ENCODE results near the gene BPI.
"Not testable (repeated sequence)": the region's sequence is repeated elsewhere in the genome, so short reads cannot be mapped to it uniquely, and the experiment has no call there.

Gene BPI

GRCh38 chr20:38338849-38339520 lies 35.0 kb downstream of the BPI start:
- DNase-seq: no peak

DNA sequence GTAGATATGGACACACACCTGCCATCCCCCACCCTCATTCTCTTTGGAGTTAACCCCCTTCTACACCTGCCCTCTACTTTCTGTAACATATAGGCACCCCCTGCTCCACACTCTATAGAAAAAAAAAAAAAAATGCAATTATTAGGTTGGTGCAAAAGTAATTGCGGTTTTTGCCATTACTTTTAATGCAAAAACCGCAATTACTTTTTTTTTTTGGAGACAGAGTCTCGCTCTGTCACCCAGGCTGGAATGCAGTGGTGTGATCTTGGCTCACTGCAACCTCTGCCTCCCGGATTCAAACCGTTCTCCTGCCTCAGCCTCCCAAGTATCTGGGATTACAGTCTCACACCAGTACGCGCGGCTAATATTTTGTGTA lies 35.6 kb downstream of the BPI start:
- not testable (repeated sequence) for DNase-seq

GRCh38 chr20:38339997-38340396 lies 36.0 kb downstream of the BPI start:
- DNase-seq: no peak

DNA sequence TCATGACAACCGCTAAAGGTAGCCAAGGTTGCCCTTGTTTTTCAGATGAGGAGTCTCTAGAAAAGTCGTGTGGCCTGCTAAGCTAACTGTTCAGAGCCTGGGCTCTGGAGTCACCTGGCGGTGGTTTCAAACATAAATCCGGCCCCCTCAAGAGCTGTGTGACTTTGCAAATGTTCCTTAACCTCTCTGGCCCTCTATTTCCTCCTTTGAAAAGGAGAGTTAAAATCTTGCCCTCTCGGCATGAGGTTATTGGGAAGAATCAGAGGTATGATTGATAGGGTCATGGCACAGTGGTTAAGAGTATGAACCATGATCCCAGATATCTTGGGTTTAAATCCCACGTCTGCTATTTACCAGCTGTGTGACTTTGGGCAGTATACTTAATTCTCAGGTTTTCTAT lies 36.7 kb downstream of the BPI start:
- DNase-seq: no peak

GRCh38 chr20:38342216-38342615 lies 38.3 kb downstream of the BPI start:
- no peak for DNase-seq

DNA sequence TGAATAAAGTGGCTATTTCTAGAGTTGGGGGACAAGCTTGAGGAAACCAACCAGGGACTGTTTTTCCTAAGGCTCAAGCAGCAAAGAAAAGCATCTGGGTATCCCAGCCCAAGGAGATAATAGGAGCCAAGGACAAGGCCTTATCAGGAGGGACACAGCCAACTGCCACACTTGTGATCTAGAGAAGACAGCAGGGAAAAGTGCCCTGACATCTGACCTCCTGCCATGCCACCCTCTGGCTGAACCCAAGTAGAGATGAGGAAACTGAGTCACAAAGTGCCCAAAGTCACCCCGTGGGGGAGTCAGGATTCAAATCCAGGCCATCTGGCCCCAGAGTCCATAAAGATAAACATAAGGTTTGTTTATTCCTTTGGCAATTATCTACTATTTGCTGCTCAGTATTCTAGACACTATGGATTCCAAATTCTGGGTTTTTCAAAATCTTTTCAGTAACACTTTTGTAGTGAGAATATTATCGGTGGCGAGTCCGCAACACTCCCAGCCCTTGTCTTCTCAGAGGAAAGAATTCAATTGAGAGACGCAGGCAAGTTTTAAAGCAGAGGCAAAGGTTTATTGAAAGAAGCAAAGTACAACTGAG lies 38.9 kb downstream of the BPI start:
- DNase-seq: no peak

DNA sequence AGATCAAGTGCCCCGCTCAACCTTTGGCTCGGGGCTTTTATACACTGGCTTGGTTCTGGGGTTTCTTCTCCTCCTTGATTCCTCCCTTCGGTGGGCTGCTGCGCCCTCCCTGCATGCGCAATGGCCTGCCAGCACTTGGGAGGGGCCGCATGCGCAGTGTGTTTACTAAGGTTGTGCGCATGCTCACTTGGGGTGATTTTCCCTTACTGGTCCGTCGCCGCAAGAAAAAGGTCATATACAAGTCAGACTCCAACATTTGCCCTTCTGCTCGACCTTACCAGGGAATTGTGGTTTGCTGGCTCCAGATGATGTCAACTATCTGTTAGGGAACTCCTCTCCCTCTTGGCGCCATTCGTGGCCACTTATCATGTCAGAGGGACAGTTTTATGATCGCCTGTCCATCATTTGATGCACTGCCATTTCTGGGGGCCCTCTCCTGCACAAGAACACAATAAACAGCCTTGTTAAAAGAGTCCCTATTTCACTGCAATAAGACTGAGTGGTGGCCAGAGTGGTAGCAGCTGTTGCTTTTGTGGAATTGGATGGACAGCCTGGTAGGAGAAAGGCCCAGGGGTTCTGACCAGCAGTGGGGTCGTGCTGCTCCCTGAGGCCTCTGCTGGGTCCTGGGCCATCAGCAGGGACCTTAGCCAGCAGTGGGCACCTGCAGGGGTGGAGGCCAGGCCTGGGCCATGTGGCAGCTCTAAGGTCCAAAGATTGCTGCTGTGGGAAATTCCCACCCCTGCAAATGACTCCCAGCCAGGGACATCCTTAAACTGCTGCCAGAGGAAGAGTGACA lies 39.6 kb downstream of the BPI start:
- DNase-seq: no peak

DNA sequence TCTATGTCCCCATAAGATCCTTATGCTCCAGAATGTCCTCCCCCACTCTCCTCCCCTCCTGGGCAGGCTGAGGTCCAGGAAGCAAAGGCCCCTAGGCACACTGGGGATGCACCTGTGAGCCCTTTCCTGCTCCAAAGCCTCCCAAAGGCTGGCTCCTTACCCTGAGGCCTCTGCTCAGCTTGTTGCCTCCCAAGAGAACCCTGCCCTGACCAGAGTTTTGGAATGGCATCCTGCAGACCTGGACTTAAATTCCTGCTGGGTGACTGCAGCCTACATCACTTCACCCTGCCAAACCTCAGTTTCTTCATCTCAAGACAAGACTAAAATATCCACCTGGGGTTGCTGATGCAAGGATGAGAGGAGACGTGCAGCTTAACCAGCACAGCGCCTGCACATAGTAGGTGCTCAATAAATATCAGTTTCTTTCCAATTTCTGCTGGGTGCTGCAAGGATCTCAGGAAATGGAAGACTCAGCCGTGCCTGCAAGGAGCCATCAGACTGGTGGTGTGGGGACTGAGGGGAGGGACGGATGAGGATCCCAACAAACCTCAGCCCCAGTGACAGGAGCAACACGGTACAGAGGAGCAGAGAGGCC lies 40.2 kb downstream of the BPI start:
- DNase-seq: no peak

DNA sequence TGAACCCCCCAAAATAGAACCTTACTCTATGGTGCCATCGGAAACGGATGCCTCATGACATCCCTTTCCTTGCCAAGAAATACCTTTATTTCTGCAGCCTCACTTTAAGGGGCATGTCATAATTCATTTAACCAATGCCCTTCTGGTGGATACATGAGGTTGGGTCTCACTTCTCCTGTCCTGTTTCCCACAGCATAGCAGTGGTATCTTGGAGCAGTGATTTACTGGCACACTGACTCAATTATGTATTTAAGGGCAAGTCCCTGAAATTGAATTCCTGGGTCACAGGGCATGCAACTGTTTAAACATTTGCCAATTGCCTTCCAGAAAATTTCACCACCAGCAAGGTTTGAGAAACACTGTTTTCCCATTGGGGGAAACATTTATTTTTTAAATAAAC lies 41.7 kb downstream of the BPI start:
- DNase-seq: no peak

DNA sequence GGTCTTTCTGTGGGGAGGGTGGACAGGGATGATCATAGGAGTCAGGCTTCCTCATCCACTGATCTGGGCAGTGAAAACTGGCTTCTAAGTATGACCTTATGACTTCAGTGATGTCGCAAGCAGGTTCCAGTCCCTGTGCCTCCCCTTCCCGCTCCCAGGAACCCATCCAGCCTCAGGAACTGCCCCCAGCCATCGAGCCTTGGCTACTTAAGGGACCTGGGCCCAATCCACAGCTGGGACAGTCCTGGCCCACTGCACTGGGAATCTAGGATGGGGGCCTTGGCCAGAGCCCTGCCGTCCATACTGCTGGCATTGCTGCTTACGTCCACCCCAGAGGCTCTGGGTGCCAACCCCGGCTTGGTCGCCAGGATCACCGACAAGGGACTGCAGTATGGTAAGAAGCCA lies 42.3 kb downstream of the BPI start, which contains the start of gene LBP:
LBP (plus strand) TSS at position 236 of the 405 bp plus-strand sequence; CDS start at position 271, 35 bp downstream.
- DNase-seq: no peak

DNA sequence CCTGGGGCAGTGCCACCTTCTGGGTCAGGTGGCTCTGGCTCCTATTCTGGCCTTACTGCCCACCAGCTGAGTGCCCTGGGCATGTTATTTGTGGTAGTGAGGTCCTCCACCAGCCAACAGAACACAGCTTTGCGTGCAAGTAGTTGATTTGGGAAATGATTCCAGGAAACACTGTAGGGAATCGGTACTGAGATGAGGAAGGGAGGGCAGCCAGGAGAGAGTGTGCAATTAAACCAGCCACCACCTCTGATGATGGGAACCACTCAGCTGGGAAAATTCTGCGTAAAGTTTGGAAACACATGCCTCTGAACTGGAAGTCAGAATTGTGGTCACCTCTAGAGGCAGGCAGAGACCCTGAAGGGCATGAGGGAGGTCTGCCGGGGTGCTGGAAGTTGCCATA lies 42.8 kb downstream of the BPI start:
- DNase-seq: no peak

DNA sequence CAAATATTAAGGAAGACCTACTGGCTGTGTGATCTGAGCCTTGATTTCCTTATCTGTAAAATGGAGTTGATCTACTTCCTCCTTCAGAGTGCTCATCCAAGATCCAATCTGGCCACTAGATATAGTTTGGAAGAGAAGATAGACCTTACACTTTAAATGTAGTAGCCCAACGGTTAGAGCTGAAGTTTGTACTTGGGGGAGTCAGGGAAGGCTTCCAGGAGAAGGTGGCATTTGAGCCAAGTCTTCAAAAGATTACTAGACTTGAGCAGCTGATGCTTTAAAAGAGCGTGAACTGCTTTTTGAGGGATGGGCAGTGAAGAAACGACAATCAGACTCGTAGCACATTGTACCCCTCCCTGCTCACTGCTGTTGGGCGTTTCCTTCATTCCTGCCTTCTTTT lies 45.9 kb downstream of the BPI start:
- no peak for DNase-seq

DNA sequence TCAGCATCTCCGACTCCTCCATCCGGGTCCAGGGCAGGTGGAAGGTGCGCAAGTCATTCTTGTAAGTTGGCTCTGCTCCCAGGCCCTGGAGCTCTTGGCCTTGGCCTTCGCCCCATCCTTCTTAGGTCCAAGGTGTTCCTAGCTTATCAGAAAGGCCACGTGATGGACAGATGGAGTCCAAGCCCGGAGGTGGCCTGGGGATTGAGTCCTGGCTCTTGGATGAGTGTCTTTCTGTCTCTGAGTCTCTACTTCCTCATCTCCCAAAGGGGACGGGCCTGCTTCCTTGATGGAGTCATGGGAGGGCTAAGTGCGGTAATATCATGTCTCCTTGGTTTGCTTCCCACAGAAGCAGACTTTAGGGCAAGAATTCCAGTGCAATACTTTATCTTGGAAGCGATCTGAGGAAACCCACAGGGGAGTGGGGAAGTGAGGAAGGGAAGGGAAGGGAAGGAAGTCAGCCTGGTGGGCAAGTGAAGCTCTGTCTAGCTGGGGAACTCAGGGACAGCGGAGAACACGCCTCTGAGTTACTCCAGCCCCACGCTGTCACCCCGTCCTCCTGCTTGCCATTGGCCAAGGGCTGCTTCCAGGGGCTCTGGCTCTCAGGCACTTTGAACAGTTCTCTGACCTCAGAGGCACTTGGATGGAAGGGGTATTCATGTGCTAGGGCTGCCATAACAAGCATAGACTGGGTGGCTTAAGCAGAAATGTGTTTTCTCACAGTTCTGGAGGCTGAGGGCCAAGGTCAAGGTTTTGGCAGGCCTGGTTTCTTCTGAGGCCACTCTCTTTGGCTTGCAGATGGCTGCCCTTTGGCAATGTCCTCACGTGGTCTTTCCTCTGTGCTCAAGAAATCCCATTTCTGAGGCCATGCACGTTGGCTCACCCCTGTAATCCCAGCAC lies 47.2 kb downstream of the BPI start:
- DNase-seq: no peak

GRCh38 chr20:38353316-38353715 lies 49.4 kb downstream of the BPI start:
- DNase-seq: no peak

- no peak for DNase-seq
Measured at GRCh38 chr20:38354227-38354626, 50.3 kb downstream of the BPI start.

DNA sequence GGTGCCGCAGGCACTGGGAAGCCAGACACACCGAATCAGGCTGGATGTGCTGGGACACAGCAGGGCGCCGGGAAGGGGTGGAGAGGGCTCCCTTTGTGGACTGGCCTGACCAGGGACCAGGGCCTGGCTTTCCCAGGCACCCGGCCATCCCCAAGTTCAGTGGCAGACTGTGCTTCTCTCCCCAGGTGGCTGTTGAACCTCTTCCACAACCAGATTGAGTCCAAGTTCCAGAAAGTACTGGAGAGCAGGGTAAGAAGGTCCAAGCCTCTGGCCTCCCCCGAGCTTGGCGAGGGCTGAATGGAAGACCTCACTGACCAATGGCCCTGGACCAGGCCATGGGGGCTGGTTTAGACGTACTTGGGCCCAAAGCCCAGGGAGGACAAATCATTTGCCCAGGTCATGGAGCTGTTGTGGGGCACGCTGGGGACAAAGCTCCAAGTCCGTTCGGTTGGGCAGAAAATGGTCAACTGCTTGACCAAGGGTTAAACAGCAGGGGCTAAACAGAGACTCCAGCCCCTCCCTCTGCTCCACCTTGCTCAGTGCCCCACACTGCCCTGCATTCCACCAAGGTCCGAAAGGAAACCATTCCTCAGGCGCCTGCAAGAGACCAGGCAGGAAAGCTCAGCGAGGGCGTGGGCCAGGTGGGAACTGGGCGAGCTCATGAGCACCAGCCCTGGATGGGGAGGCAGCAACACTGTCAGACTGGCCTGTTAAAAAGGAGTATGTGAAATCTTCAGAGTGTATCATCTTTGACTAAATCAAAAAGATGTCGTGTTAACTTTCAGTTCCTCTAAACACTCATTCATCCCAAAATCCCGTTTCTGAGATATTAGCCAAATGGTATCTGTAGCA lies 51.4 kb downstream of the BPI start:
- DNase-seq: no peak

GRCh38 chr20:38357653-38358207 lies 53.8 kb downstream of the BPI start:
- DNase-seq: no peak

GRCh38 chr20:38358556-38358955 lies 54.6 kb downstream of the BPI start:
- no peak for DNase-seq

- DNase-seq: no peak
Measured at GRCh38 chr20:38363004-38363747, 59.2 kb downstream of the BPI start.

- peak; percentile 4 to 26 for DNase-seq
Measured at GRCh38 chr20:38369389-38369788, 65.4 kb downstream of the BPI start.

GRCh38 chr20:38372806-38373205 lies 68.8 kb downstream of the BPI start:
- DNase-seq: no peak

Data from CD4-positive, alpha-beta T cell treated with Interleukin-1 beta for 1 hour (primary cell).